Suprapubic skin (tissue), 4 donors: ENCODE measurements around the gene EMB.
"Not testable (repeated sequence)": the region's sequence is repeated elsewhere in the genome, so short reads cannot be mapped to it uniquely, and the experiment has no call there.

Experiments
- EP300 ChIP-seq: sonication (generic); formaldehyde crosslinking; IDR thresholded peaks from one replicate; pipeline ENCODE4 v1.6.1; 2017; ENCODE audit warnings: antibody characterized with exemption
- POLR2A ChIP-seq, 2 donors: fragments of 450-650 bp; IDR thresholded peaks; one replicate each; pipeline ENCODE4 v1.6.1; 2017; ENCODE audit warnings: antibody characterized with exemption in 2 of 2, mild to moderate bottlenecking in 2 of 2, moderate library complexity in 2 of 2
- POLR2AphosphoS5 ChIP-seq, 3 donors: sonication (generic); formaldehyde crosslinking; IDR thresholded peaks; one replicate each; pipeline ENCODE4 v1.6.1; 2017; ENCODE audit warnings: antibody characterized with exemption in 3 of 3
- TF ChIP-seq, protein P1 (sequence below), 2 donors: fragments of 200-600 bp in 1 of 2; fragments of 450-650 bp in 1 of 2; sonication (generic) in 1 of 2; IDR thresholded peaks; one replicate each; pipeline ENCODE4 v1.5.1; 2016 to 2019; ENCODE audit warnings: antibody characterized with exemption in 2 of 2, mild to moderate bottlenecking in 1 of 2, moderate library complexity in 1 of 2

DNA sequence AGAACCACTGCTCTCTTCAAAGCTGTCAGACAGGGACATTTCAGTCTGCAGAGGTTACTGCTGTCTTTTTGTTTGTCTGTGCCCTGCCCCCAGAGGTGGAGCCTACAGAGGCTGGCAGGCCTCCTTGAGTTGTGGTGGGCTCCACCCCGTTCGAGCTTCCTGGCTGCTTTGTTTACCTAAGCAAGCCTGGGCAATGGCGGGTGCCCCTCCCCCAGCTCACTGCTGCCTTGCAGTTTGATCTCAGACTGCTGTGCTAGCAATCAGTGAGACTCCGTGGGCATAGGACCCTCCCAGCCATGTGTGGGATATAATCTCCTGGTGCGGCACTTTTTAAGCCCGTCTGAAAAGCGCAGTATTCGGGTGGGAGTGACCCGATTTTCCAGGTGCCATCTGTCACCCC, 17.3 kb upstream of the EMB start:
- TF ChIP-seq, protein P1, sequence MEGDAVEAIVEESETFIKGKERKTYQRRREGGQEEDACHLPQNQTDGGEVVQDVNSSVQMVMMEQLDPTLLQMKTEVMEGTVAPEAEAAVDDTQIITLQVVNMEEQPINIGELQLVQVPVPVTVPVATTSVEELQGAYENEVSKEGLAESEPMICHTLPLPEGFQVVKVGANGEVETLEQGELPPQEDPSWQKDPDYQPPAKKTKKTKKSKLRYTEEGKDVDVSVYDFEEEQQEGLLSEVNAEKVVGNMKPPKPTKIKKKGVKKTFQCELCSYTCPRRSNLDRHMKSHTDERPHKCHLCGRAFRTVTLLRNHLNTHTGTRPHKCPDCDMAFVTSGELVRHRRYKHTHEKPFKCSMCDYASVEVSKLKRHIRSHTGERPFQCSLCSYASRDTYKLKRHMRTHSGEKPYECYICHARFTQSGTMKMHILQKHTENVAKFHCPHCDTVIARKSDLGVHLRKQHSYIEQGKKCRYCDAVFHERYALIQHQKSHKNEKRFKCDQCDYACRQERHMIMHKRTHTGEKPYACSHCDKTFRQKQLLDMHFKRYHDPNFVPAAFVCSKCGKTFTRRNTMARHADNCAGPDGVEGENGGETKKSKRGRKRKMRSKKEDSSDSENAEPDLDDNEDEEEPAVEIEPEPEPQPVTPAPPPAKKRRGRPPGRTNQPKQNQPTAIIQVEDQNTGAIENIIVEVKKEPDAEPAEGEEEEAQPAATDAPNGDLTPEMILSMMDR (IDR thresholded peaks at IDR 0.05): not testable (repeated sequence)
- TF ChIP-seq POLR2AphosphoS5 (IDR thresholded peaks at IDR 0.05); POLR2A (IDR thresholded peaks at IDR 0.05); EP300: not testable (repeated sequence)
